Panc1 (cell line): ENCODE data around the gene SETD5. TPM values are rescaled to one million over a fixed set of nuclear protein-coding genes. Genes with fewer than 3 reads are reported as not detected.

Experiments
- ATAC-seq: fragments of 200-7000 bp; cut with Tn5 transposase; 2 replicates; pipeline ENCODE4 v1.9.1; 2020; ENCODE audit warnings: mild to moderate bottlenecking, moderate library complexity
- BruUV-seq: library from RNA; stranded (reverse); fragments of 400-500 nt; replicated peaks from 2 replicates; lab custom pipeline; 2021; lab: Mats Ljungman, UMichigan
- CTCF ChIA-PET: fragments of 300-600 bp; sonication (Branson Sonifier 250); formaldehyde crosslinking; loops from one replicate; lab custom pipeline; 2022; ENCODE audit warnings: antibody characterized with exemption; lab: Charles Lee
- POLR2A ChIA-PET: fragments of 300-600 bp; sonication (Branson Sonifier 250); formaldehyde crosslinking; loops from one replicate; lab custom pipeline; 2022; ENCODE audit warnings: antibody characterized with exemption; lab: Charles Lee
- DNase-seq: peaks from one replicate; pipeline ENCODE4 v3.0.0-alpha.2; 2010; ENCODE audit warnings: low read depth, low spot score
- H3K27ac ChIP-seq: 2 replicates; pipeline ENCODE4 v1.5.1; 2011; ENCODE audit warnings: mild to moderate bottlenecking, low read length, inconsistent platforms
- H3K27me3 ChIP-seq: fragments of 200-500 bp; sonication (Bioruptor generic); 2 replicates; pipeline ENCODE4 v1.6.0; 2014; ENCODE audit warnings: low read length, inconsistent platforms; ENCODE audit not compliant: control insufficient read depth, insufficient read depth
- H3K36me3 ChIP-seq: fragments of 200-500 bp; sonication (Bioruptor generic); 2 replicates; pipeline ENCODE4 v1.5.1; 2014; ENCODE audit warnings: inconsistent platforms, mild to moderate bottlenecking, low read length, moderate library complexity; ENCODE audit not compliant: control insufficient read depth, insufficient read depth
- H3K4me1 ChIP-seq: 2 replicates; pipeline ENCODE4 v1.5.1; 2011; ENCODE audit warnings: inconsistent platforms, mild to moderate bottlenecking, low read length, moderate library complexity; ENCODE audit not compliant: control insufficient read depth, insufficient read depth
- H3K4me3 ChIP-seq, 2 experiments: 2 replicates each; pipeline ENCODE4 v1.5.1; 2011 to 2012; ENCODE audit warnings: low read depth in 2 of 2, low read length in 2 of 2, mild to moderate bottlenecking in 2 of 2, inconsistent platforms in 1 of 2, moderate library complexity in 1 of 2
- H3K9me3 ChIP-seq: fragments of 200-500 bp; sonication (Bioruptor generic); 2 replicates; pipeline ENCODE4 v1.5.1; 2014; ENCODE audit warnings: low read depth, mild to moderate bottlenecking, inconsistent platforms, low read length, moderate library complexity; ENCODE audit not compliant: control insufficient read depth, insufficient read depth
- POLR2AphosphoS5 ChIP-seq: IDR thresholded peaks from 2 replicates; pipeline ENCODE4 v1.6.1; 2012; ENCODE audit warnings: mild to moderate bottlenecking, low read depth, low read length, moderate library complexity
- REST ChIP-seq, 2 experiments: IDR thresholded peaks; 2 replicates each; pipeline ENCODE4 v1.6.1; 2011 to 2012; ENCODE audit warnings: low read depth in 2 of 2, control low read depth in 1 of 2, low read length in 1 of 2, mild to moderate bottlenecking in 1 of 2, moderate library complexity in 1 of 2; ENCODE audit not compliant: insufficient read depth in 1 of 2
- SIN3A ChIP-seq: IDR thresholded peaks from 2 replicates; pipeline ENCODE4 v1.6.1; 2012; ENCODE audit warnings: low read depth, mild to moderate bottlenecking, low read length, moderate library complexity, borderline replicate concordance; ENCODE audit not compliant: insufficient read depth
- TCF7L2 ChIP-seq: IDR thresholded peaks from 2 replicates; pipeline ENCODE4 v1.6.1; 2011; ENCODE audit warnings: mild to moderate bottlenecking, low read depth, low read length, inconsistent platforms
- in situ Hi-C: cut with HindIII; loops from 2 replicates; pipeline ENCODE4 v1.10.0; 2016; ENCODE audit warnings: low sequenced_read_pairs, low pct_unique_long_range_greater_than_20kb
- intact Hi-C: fragments of 100-400 bp; cut with micrococcal nuclease; formaldehyde crosslinking; loops from one replicate; pipeline ENCODE4 v1.10.0; 2022; ENCODE audit not compliant: unreplicated experiment
- total RNA-seq: library from RNA; stranded (reverse); gene quantifications from one replicate; pipeline ENCODE4 v1.2.1, GENCODE V29; 2021; ENCODE audit not compliant: unreplicated experiment
- TF ChIP-seq, protein P1 (sequence below): fragments of 450-650 bp; IDR thresholded peaks from 2 replicates; pipeline ENCODE4 v1.5.1; 2017; ENCODE audit warnings: mild to moderate bottlenecking

Gene SETD5
- total RNA-seq, 1 experiment from 2014 or later: 69.4 TPM

GRCh38 chr3:9398700-9399336 lies 1.4 kb downstream of the SETD5 start:
- peak; percentile 75; the same call in 1 of the 2 replicates for TF ChIP-seq SIN3A
- TF ChIP-seq TCF7L2: no peak
- TF ChIP-seq POLR2AphosphoS5: no peak
- TF ChIP-seq REST (IDR thresholded peaks at IDR 0.05; ENCODE audit: insufficient read depth in 1 of 2, low read depth in 2 of 2, low read length in 1 of 2): no peak
- TF ChIP-seq, protein P1, sequence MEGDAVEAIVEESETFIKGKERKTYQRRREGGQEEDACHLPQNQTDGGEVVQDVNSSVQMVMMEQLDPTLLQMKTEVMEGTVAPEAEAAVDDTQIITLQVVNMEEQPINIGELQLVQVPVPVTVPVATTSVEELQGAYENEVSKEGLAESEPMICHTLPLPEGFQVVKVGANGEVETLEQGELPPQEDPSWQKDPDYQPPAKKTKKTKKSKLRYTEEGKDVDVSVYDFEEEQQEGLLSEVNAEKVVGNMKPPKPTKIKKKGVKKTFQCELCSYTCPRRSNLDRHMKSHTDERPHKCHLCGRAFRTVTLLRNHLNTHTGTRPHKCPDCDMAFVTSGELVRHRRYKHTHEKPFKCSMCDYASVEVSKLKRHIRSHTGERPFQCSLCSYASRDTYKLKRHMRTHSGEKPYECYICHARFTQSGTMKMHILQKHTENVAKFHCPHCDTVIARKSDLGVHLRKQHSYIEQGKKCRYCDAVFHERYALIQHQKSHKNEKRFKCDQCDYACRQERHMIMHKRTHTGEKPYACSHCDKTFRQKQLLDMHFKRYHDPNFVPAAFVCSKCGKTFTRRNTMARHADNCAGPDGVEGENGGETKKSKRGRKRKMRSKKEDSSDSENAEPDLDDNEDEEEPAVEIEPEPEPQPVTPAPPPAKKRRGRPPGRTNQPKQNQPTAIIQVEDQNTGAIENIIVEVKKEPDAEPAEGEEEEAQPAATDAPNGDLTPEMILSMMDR: no peak
- H3K27me3 ChIP-seq: no peaks in the 10 kb centered on the region
- H3K36me3 ChIP-seq: peaks cover 9% of the 10 kb centered on the region
- intact Hi-C loops (loop anchor here (2.0 kb wide), 1 partner anchor 24 kb away; no protein-coding TSS in a partner anchor), in situ Hi-C loops (no loop called here)
- no peak for ATAC-seq
- peak overlapping the region; percentile 98 for H3K27ac ChIP-seq
- BruUV-seq: TSS peak; percentile 60
- POLR2A ChIA-PET: interaction anchor here (0.7 kb wide), 1 partner anchor 45 kb away, joined by 4 read pairs; no protein-coding TSS in a partner anchor
- DNase-seq: no peak
- peaks cover 45% of the 10 kb centered on the region for H3K4me1 ChIP-seq
- CTCF ChIA-PET: no interaction called here
- H3K9me3 ChIP-seq: no peaks in the 10 kb centered on the region
- H3K4me3 ChIP-seq: peak overlapping the region; percentile 82 to 94

DNA sequence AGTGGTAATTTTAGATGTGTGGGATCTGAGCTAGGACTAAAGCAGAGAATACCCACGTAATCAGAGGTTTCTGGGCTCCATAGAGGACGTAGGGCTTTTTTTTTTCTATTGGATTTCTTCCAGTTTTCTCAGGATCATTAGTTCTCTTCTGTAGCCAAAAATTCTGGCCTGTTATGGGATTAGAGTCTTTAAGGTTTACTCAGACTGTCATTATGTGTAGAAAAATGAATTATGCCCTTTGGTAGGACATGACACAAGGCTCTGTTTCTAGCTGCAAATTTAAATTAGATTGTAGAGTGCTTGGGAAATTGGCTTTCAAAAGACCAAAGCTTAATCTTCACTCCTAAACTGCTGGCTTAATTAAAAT lies 1.9 kb downstream of the SETD5 start:
- BruUV-seq: no TSS peak
- intact Hi-C loops: loop anchor here (2.0 kb wide), 1 partner anchor 23 kb away; no protein-coding TSS in a partner anchor
- CTCF ChIA-PET: no interaction called here

More for the DNA sequence above, 1.9 kb downstream of the SETD5 start:
- Histone ChIP-seq H3K4me1 (peaks cover 46% of the 10 kb centered on the region), H3K4me3 (peak overlapping the region; percentile 82 to 94), H3K36me3 (peaks cover 9% of the 10 kb centered on the region; the same call in 1 of the 2 replicates), H3K27me3 (no peaks in the 10 kb centered on the region), H3K9me3 (no peaks in the 10 kb centered on the region), H3K27ac (peak overlapping the region; percentile 98)
- ATAC-seq (no peak), DNase-seq (no peak)
- no peak for TF ChIP-seq SIN3A
- TF ChIP-seq REST (IDR thresholded peaks at IDR 0.05; ENCODE audit: insufficient read depth in 1 of 2, low read depth in 2 of 2, low read length in 1 of 2): no peak
- no peak for TF ChIP-seq TCF7L2
- TF ChIP-seq, protein P1: no peak
- TF ChIP-seq POLR2AphosphoS5: no peak
- POLR2A ChIA-PET: interaction anchor here (0.7 kb wide), 1 partner anchor 46 kb away, joined by 4 read pairs; no protein-coding TSS in a partner anchor
- in situ Hi-C loops: no loop called here
